Lower leg skin (tissue), 3 donors: ENCODE results near the gene ETV5.

Source experiments
- POLR2A ChIP-seq, 2 donors: fragments of 450-650 bp; IDR thresholded peaks; one replicate each; pipeline ENCODE4 v1.6.1; 2016 to 2017; ENCODE audit warnings: antibody characterized with exemption in 2 of 2, mild to moderate bottlenecking in 1 of 2, moderate library complexity in 1 of 2
- TF ChIP-seq, protein P1 (sequence below), 3 donors: fragments of 450-650 bp; IDR thresholded peaks; one replicate each; pipeline ENCODE4 v1.5.1; 2016; ENCODE audit warnings: antibody characterized with exemption in 3 of 3, mild to moderate bottlenecking in 3 of 3, moderate library complexity in 2 of 3

DNA sequence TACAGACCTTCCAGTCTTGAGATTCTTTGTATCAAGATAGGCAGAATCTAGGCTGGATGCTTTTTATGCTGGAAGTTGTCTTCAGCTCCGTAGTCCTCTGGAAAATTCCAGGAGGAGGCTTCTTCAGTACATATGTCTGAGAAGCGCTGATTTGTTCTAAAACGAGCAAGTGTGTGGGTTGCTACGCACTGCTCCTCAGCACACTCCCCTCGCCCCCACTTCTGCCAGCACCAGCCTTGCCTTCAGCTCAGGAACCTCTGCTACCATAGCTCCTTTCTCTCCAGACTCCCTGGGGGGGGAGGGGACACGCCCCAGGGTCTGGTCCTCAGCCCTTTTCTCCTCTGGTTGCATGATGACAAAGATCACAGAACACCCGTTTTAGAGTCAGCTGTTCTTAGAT, 95.6 kb downstream of the ETV5 start:
- TF ChIP-seq, protein P1, sequence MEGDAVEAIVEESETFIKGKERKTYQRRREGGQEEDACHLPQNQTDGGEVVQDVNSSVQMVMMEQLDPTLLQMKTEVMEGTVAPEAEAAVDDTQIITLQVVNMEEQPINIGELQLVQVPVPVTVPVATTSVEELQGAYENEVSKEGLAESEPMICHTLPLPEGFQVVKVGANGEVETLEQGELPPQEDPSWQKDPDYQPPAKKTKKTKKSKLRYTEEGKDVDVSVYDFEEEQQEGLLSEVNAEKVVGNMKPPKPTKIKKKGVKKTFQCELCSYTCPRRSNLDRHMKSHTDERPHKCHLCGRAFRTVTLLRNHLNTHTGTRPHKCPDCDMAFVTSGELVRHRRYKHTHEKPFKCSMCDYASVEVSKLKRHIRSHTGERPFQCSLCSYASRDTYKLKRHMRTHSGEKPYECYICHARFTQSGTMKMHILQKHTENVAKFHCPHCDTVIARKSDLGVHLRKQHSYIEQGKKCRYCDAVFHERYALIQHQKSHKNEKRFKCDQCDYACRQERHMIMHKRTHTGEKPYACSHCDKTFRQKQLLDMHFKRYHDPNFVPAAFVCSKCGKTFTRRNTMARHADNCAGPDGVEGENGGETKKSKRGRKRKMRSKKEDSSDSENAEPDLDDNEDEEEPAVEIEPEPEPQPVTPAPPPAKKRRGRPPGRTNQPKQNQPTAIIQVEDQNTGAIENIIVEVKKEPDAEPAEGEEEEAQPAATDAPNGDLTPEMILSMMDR (IDR thresholded peaks at IDR 0.05), result no peak
- no peak for TF ChIP-seq POLR2A (IDR thresholded peaks at IDR 0.05)
